Testis (tissue), 3 donors: ENCODE results near the gene NECAB2. TPM values are rescaled to one million over a fixed set of nuclear protein-coding genes. Genes with fewer than 3 reads are reported as not detected.
A peak's percentile ranks its signal among the peaks of the same experiment; 100 is the strongest.

Experiments
- DNase-seq: peaks from one replicate; pipeline ENCODE4 v3.0.0-alpha.2; 2019
- H3K27ac ChIP-seq, 2 donors: fragments of 200-600 bp; sonication (generic); one replicate each; pipeline ENCODE4 v1.5.1; 2019
- H3K27me3 ChIP-seq: fragments of 200-600 bp; sonication (generic); one replicate; pipeline ENCODE4 v1.5.1; 2019
- H3K36me3 ChIP-seq: fragments of 200-600 bp; sonication (generic); one replicate; pipeline ENCODE4 v1.5.1; 2017; ENCODE audit warnings: low read depth; ENCODE audit errors: missing control alignments
- H3K4me1 ChIP-seq: fragments of 200-600 bp; sonication (generic); one replicate; pipeline ENCODE4 v1.5.1; 2019
- H3K4me3 ChIP-seq, 2 donors: fragments of 200-600 bp; sonication (generic); one replicate each; pipeline ENCODE4 v1.5.1; 2017 to 2019
- H3K9me3 ChIP-seq: fragments of 200-600 bp; sonication (generic); one replicate; pipeline ENCODE4 v1.5.1; 2017
- POLR2A ChIP-seq: fragments of 450-650 bp; IDR thresholded peaks from one replicate; pipeline ENCODE4 v1.6.1; 2017; ENCODE audit warnings: antibody characterized with exemption, mild to moderate bottlenecking, moderate library complexity
- WGBS, 2 donors: methylation state at CpG; one replicate each; pipeline ENCODE4 v1.1.5; 2018; 5-methylcytosine and 5-hydroxymethylcytosine counted together
- intact Hi-C: fragments of 100-400 bp; cut with DNase I; formaldehyde crosslinking; loops from one replicate; pipeline ENCODE4 v1.15.1; 2023; ENCODE audit warnings: low total_unique reads
- polyA plus RNA-seq: library from polyadenylated mRNA; stranded (reverse); fragments of 350-450 nt; fragmentation: Illumina TruSeq; extraction: RNeasy Lipid Tissue Mini Kit (QIAGEN cat#74804); gene quantifications from one replicate; pipeline ENCODE4 v1.2.3, GENCODE V29; 2014; ENCODE audit warnings: low read depth, low replicate concordance; ENCODE audit not compliant: insufficient read depth
- total RNA-seq, 2 donors: library from RNA; depleted of rRNA; stranded (reverse); fragments of >200 nt; gene quantifications; one replicate each; pipeline ENCODE4 v1.2.3, GENCODE V29; 2016
- TF ChIP-seq, protein P1 (sequence below), 3 experiments: fragments of 450-650 bp in 2 of 3; fragments of 200-600 bp in 1 of 3; sonication (generic) in 1 of 3; IDR thresholded peaks; one replicate each; pipeline ENCODE4 v1.5.1; 2016 to 2019; ENCODE audit warnings: antibody characterized with exemption in 3 of 3, mild to moderate bottlenecking in 2 of 3, moderate library complexity in 1 of 3

The NECAB2 gene
- total and polyA plus RNA-seq, 3 donors from 2014 or later, result 9.5 to 13.9 (median 12.9) TPM

DNA sequence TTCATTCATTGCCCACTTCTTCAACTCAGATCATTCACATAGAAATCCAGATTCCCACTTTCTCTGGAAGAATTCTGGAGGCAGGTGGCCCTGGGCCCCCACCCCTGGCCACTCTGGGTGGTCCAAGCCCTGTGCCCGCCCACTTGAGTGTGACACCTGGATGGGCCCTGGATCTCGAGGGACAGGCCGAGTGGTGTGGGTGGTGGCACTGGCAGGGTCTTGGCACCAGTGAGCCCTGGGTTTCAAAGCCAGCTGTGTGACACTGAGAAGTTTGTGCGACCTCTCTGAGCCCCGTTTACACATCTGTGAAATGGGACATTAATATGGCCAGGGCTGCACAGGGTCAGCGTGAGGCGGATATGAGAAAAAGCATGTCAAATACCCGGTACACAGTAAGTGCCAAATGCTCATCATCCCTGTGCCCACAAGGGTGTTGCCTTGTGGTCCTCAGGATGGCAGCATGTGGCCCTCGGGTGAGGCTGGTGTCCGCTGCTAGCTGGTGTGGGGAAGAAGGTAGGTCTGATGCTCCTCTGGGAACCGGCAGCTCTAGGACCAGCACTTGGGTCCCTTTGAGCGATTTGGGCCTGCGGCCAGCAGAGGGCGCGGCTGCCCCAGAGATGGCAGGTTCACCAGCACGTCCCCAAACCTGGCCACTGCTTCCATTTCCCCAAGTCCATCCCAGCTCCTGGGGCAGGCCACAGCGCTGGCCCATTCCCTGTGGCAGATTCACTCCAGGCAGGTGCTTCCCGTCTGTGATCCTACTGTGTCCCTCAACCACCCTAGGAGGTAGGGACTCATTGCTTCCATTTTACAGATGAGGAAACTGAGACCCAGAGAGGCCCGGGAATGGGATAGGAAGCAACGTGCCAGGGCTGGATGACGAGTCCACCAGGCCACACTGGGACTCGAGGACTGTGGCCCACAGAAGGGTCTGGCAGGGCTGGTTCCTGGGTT lies 11.4 kb upstream of the NECAB2 start:
- no peaks in the 10 kb centered on the region for H3K27me3 ChIP-seq
- 67 to 71% methylated on average over 17 to 22 of the region's 22 CpGs for WGBS, 2 donors
- peak; percentile 85 for DNase-seq
- no peak overlapping the region for H3K27ac ChIP-seq
- peaks cover 28% of the 10 kb centered on the region for H3K4me1 ChIP-seq
- no peaks in the 10 kb centered on the region for H3K9me3 ChIP-seq
- intact Hi-C loops, result no loop called here
- H3K4me3 ChIP-seq, result no peak overlapping the region
- TF ChIP-seq POLR2A, result no peak
- TF ChIP-seq, protein P1, sequence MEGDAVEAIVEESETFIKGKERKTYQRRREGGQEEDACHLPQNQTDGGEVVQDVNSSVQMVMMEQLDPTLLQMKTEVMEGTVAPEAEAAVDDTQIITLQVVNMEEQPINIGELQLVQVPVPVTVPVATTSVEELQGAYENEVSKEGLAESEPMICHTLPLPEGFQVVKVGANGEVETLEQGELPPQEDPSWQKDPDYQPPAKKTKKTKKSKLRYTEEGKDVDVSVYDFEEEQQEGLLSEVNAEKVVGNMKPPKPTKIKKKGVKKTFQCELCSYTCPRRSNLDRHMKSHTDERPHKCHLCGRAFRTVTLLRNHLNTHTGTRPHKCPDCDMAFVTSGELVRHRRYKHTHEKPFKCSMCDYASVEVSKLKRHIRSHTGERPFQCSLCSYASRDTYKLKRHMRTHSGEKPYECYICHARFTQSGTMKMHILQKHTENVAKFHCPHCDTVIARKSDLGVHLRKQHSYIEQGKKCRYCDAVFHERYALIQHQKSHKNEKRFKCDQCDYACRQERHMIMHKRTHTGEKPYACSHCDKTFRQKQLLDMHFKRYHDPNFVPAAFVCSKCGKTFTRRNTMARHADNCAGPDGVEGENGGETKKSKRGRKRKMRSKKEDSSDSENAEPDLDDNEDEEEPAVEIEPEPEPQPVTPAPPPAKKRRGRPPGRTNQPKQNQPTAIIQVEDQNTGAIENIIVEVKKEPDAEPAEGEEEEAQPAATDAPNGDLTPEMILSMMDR (IDR thresholded peaks at IDR 0.05), result peak in 2 of 3 experiments; percentile 57 to 58
- no peaks in the 10 kb centered on the region for H3K36me3 ChIP-seq

DNA sequence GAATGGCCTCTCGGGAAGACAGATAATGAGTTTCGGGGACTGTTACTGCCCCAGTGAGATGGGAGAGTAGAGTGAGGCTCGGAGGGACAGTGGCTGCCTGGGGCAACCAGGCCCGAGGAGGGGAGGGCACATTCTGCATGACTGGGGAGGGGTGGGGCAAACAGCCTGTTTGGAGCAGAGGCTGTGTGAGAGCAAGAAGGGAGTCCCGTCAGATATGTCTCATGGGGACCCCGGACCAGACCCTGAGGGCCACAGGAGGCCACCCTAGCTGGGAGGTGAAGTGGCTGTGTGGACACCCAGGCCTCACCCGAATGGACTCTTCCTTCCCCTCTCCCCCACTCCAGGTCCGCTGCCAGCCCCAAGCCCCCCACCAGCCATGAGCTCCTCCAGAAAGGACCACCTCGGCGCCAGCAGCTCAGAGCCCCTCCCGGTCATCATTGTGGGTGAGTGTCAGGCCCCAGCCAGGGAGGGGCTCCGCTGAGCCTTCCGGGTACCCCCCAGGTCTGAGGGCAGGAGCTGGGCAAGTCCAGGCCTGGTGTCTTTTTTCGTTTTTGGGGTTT lies 10.7 kb upstream of the NECAB2 start:
- H3K27ac ChIP-seq, result no peak overlapping the region

DNA sequence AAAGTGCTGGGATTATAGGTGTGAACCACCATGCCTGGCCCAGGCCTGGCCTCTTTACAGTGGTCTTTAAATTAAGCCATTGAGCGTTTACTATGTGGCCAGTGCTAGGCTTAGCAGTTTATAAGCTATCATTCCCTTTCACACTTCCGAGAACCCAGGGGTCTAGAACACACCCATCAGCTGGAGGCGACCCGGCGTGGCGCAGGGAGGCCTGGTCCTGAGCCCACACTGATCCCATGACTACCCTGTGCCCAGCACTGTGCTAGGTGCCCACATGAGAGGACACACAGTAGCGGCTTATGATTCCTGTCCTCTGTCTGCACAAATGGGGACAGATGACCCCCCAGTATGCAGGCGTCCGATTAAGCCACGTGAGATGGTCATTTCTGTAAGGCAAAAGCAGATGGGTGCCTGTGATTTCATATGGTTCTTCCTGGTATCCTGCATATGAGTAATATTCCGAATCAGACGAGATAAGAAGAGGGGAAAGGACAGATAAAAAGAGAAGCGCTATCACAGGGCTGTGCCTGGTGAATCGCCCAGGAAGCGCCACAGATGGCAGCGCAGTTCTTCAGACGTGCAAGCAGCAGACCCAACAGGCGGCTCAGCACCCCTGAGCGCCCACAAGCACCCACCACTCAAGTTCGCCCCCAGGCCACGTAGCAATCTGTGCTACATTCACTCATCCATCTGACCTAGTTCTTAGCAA lies 9.8 kb upstream of the NECAB2 start:
- H3K4me3 ChIP-seq, result no peak overlapping the region
- H3K4me1 ChIP-seq, result peaks cover 22% of the 10 kb centered on the region
- no peak overlapping the region for H3K27ac ChIP-seq
- 73 to 81% methylated on average over 20 to 21 of the region's 21 CpGs for WGBS, 2 donors
- TF ChIP-seq, protein P1 (IDR thresholded peaks at IDR 0.05), result no peak
- TF ChIP-seq POLR2A, result no peak
- intact Hi-C loops, result no loop called here
- no peak for DNase-seq
- H3K36me3 ChIP-seq, result no peaks in the 10 kb centered on the region
- no peaks in the 10 kb centered on the region for H3K9me3 ChIP-seq
- no peaks in the 10 kb centered on the region for H3K27me3 ChIP-seq

More for the DNA sequence above, 10.7 kb upstream of the NECAB2 start:
- Histone ChIP-seq H3K4me1 (peaks cover 27% of the 10 kb centered on the region), H3K36me3 (no peaks in the 10 kb centered on the region), H3K9me3 (no peaks in the 10 kb centered on the region), H3K4me3 (no peak overlapping the region), H3K27me3 (no peaks in the 10 kb centered on the region)
- intact Hi-C loops, result no loop called here
- DNase-seq, result no peak
- no peak for TF ChIP-seq POLR2A
- TF ChIP-seq, protein P1 (IDR thresholded peaks at IDR 0.05), result no peak
- WGBS, 2 donors, result 87 to 88% methylated on average over 14 of the region's 14 CpGs

DNA sequence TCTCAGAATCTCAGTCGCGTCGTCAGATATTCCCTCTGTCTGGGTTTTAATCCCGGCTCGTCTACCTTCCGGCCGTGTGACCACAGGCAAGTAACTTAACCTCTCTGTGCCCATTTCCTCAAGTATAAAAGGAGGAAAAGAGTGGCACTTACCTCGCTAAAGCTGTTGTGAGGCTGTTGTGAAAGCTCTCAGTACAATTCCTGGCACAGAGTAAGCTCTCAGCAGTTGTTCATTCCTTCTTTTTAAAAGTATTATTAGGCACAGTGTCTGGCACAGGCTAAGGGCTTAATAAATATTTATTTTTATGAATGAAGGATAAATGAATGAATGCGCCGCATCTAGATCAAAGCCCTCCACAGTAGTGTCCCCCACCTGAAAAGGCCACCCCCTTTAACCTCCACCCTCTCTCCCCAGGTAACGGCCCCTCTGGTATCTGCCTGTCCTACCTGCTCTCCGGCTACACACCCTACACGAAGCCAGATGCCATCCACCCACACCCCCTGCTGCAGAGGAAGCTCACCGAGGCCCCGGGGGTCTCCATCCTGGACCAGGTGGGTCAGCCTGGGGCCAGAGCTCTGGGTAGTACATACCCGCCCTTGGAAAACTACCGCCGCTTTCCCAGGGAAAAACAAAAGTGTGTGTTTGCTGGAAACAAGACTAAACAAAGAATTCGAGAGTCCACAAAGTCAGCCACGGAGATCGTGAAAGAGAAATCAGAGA lies 9.0 kb upstream of the NECAB2 start:
- peaks cover 16% of the 10 kb centered on the region for H3K4me1 ChIP-seq
- H3K27ac ChIP-seq, result no peak overlapping the region
- no peaks in the 10 kb centered on the region for H3K9me3 ChIP-seq
- H3K4me3 ChIP-seq, result no peak overlapping the region
- no peaks in the 10 kb centered on the region for H3K36me3 ChIP-seq
- intact Hi-C loops, result no loop called here
- TF ChIP-seq, protein P1 (IDR thresholded peaks at IDR 0.05), result no peak
- no peak for TF ChIP-seq POLR2A
- H3K27me3 ChIP-seq, result no peaks in the 10 kb centered on the region
- 70 to 84% methylated on average over 21 of the region's 21 CpGs for WGBS, 2 donors
- no peak for DNase-seq
